Cortex of kidney (tissue), 1 donor: ENCODE results near the gene PAQR3.

Experiments
- DNase-seq: peaks from one replicate; lab custom pipeline; 2025; lab: John Stamatoyannopoulos, UW

The PAQR3 gene, protein sequence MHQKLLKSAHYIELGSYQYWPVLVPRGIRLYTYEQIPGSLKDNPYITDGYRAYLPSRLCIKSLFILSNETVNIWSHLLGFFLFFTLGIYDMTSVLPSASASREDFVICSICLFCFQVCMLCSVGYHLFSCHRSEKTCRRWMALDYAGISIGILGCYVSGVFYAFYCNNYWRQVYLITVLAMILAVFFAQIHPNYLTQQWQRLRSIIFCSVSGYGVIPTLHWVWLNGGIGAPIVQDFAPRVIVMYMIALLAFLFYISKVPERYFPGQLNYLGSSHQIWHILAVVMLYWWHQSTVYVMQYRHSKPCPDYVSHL

GRCh38 chr4:78938868-78939666 lies at the start of gene PAQR3:
Gene PAQR3 (minus strand): TSS chr4:78939438. CDS start chr4:78939224, 214 bp downstream.
- no peak for DNase-seq

- no peak for DNase-seq
These were observed 48.4 kb upstream of the PAQR3 start for GRCh38 chr4:78987683-78988082.

GRCh38 chr4:78984593-78984992 lies 45.4 kb upstream of the PAQR3 start:
- DNase-seq = no peak

DNA sequence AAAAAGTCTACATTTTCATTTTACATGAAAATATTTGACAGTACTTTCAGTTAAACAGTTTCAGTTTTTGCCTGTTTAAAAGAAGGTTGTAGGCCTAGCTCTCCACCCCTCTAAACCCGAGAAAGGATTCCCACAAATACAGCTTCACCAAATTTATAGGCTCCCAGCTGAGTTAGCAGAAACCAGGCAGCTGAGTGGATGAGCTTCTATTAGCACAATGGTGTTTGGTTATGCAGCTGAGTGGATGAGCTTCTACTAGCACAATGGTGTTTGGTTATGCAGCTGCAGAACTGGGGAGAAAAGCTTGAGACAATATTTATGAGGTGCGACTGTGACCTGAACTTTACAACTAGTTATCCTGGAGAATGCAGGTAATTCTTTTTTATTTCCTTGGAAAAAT lies 36.6 kb upstream of the PAQR3 start:
- no peak for DNase-seq

GRCh38 chr4:78971776-78972175 lies 32.5 kb upstream of the PAQR3 start:
- no peak for DNase-seq

DNA sequence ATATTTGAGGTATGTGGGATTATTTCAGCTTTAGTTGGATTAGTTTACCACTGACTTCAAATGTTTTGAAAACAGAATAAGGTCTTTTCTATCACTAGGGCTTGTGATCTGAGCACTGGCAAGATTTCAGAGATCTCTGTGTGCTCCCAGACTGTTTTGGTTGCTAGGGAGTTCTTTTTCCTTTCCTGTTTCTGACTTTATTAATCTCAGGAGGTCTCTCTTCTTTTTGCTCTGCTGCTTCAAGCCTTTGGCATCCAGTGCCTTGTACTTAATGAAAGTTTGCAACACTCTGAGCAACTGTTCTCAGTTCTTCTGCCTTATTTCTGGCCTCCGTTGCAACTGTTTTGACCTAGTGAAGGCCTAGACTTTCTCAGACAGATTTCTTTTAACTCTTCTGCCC lies 32.1 kb upstream of the PAQR3 start:
- DNase-seq = no peak

- no peak for DNase-seq
These were observed 23.4 kb upstream of the PAQR3 start for GRCh38 chr4:78962597-78963115.

DNA sequence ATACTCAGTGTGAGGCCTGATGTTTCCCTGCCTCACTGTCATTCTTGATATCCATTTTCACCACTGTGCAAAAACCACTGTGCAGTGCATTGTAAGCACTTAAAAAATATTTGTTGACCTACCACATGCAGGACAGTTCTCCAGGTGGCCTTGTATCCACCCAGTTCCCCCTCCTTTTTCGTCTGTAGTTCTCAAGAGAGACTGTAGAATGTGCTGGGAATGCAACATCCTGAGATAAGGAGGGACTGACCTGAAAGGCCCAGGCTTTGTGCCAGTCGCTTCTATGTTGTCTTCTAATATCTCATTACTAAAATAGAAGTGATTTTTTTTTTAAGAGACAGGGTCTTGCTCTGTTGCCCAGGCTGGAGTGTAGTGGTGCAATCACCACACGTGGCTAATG lies 21.7 kb upstream of the PAQR3 start:
- DNase-seq = no peak

DNA sequence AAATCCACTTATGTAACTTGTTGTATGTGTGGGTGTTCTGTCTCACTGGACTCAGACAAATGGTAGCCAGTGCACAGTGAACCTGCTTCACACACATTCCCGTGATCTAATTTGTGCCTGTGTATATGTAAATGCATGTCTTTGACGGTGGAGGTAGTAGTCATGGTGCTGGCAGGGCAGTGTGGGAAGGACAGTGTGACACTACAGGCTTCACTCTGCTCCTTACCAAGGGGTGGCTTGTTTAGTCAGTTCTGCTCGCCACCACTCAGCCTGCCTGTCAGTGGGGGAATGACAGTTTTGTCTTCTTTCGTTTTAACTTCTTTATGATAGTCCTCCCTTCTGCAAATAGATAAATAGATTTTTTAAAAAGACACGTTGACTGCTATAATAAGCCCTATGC lies 17.7 kb upstream of the PAQR3 start:
- no peak for DNase-seq

- DNase-seq = no peak
These were observed 14.8 kb upstream of the PAQR3 start for GRCh38 chr4:78953769-78954666.

DNA sequence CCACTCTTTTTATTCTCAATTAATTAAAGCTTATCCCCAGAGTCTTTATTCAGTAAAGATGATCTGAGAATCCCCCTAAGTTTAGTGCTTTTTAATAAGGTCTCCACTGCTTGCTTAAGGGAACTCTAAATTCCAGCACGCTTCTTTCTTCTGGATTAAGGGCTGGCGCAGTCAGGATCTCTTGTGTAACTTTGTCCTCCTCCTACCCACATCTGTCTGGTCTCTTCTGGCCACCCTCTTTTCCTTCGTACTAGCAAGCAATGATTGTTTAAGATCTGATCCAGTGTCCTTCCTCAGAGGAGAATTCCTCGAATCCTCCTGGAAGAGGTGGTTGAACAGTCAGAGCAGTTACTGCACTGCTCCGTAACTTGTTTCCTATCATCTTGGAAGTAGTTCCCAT lies 14.0 kb upstream of the PAQR3 start:
- DNase-seq = no peak

DNA sequence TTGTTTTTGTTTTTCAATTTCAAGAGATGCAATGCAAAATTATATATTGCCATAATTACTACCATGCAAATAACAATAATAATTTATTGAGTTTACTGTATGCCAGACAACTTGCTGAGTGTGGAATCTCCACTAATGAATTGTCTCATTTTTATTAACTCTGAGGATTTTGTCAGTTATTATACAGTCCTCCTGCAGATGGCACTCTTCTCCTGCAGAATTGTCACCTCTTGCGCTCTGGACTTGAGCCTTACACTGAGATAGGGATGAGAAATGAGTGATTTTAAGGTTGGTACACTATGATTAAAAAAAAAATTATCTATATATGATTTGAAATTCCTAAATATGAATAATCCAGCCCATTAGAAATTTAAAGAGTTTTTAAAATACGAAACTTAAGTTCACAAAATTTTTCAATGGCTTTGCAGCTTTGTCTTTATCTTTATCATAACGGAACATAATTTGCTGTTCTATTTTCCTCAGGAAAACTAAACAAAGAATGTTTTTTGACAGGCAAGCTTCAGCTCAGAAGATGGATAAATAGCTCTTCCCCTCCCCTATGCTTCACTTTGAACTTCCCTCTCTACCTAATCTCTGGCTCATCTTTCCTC lies 12.7 kb upstream of the PAQR3 start:
- no peak for DNase-seq

- no peak for DNase-seq
These were observed 10.5 kb upstream of the PAQR3 start for GRCh38 chr4:78949735-78950134.

DNA sequence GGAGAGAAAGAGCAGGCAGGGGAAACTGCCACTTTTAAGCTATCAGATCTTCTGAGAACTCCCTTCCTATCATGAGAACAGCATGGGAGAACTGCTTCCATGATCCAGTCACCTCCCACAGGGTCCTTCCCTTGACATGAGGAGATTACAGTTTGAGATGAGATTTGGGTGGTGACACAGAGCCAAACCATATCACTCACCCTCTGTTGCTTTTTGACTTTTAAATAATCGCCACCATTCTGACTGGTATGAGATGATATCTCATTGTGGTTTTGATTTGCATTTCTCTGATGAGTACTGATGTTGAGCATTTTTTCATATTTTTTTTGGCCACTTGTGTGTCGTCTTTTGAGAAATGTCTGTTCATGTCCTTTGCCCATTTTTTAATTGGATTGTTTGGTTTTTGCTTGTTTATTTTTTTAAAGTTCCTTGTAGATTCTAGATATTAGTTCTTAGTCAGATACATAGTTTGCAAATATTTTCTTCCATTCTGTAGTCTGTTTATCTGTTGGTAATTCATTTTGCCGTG lies 6.5 kb upstream of the PAQR3 start:
- DNase-seq = no peak

DNA sequence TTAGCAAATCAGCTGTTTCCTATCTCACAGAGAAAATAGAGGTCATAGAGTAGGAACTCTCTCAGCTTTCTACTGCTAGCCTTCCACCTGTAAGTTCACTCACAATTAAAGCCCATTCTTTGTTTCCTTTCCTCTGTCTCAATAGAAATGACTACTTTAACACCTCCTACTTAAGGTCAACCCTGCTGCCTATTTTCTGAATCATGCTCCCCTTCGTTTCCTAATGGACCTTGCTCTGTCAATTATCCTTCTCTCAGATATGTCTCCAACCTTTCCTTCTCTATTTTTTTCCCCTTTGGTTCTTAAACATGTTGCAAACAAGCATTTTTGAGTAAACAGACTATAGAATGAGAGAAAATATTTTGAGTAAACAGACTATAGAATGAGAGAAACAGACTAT lies 5.1 kb upstream of the PAQR3 start:
- DNase-seq = no peak

DNA sequence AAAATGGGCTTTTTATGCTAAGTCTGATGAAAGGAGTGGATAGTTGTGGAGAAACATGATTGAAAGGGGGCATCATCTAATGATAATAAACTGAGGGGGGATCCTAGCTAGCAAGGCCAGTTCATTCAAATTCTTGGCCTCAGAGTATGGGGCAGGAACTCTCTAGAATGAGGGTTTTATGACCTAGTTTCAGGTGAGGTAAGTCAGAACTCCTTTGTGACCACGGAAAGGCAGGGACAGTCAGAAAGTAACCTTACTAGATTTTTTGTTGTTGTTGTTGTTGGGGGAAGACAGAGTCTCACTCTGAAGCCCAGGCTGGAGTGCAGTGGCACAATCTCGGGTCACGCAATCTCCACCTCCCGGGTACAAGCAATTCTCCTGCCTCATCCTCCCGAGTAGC lies 1.5 kb upstream of the PAQR3 start:
- DNase-seq = no peak

- DNase-seq = no peak
These were observed 400 bp upstream of the PAQR3 start for GRCh38 chr4:78939667-78940008.

DNA sequence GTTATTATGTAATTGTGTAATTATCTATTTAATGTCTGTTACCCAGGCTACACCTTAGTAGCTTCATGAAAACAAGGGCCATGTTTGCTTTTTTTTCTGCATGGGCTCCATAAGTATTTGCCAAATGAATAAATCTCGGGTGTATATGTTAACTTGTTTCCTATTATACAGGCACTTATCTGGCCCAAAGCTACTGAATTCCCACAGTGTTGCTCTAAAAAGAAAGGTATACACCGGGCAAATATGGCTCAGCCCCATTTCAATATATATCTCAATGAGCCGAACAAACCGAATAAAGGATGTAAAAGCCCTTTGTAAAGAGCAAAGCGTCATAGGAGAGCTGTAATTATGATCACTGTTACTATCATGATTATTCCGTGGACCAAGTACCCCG lies 767 bp downstream of the PAQR3 start:
- DNase-seq = no peak

- no peak for DNase-seq
These were observed 1.4 kb downstream of the PAQR3 start for GRCh38 chr4:78937837-78938236.

DNA sequence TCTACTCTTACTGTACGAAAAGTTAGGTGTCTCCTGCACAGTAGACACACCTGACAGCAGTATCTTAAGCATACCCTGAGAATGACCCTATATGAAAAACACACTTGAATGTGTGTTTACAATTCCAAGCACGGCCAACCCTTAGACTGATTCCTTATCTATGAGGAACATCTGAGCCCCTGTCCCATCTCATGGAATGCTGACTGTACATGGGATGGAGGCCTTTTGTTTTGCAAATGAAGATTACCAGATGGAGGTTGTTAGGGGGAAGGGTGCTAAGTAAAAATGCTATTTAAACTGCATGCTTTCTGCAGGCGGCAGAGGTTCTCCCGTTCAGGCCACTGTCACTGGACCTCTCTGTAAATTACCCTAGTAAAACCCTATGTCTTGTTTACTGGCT lies 2.2 kb downstream of the PAQR3 start:
- DNase-seq = no peak

DNA sequence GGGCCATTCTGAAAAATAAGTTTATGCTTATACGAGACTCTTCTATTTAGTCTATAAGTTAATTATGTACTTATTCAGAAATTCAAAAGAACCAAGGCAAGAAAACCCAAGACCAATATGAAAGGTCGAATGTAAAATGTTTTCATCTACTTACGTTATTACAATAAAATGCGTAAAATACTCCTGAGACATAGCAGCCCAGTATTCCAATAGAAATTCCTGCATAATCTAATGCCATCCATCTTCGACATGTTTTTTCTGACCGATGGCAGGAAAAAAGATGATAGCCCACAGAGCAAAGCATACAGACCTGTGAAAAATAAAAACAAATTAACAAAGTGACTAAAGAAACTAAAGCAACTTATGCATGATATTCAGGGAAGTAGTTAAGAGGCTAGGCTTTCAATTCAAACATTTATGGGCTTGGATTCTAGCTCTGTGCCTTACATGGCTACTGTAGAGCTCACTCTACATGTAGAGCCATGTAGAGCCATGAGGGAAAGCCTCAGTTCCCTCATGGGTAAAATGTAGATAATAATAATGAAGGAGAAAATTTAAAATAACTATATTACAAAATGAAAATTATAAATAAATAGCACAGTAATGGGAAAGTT lies 9.1 kb downstream of the PAQR3 start:
- DNase-seq = no peak
